Glutamatergic neuron (in vitro differentiated cells): ENCODE data around the gene GRB2. TPM values are rescaled to one million over a fixed set of nuclear protein-coding genes. Genes with fewer than 3 reads are reported as not detected.

Experiments used
- DNase-seq: peaks from one replicate; pipeline ENCODE4 v3.0.0; 2022
- H3K27ac Mint-ChIP-seq: one replicate; pipeline ENCODE4 v1.8.0; 2020; ENCODE audit warnings: mild to moderate bottlenecking, mixed read lengths, inconsistent platforms; ENCODE audit not compliant: unreplicated experiment
- H3K27me3 Mint-ChIP-seq: one replicate; pipeline ENCODE4 v1.8.0; 2020; ENCODE audit warnings: mild to moderate bottlenecking, moderate library complexity, mixed read lengths, inconsistent platforms; ENCODE audit not compliant: unreplicated experiment
- H3K36me3 Mint-ChIP-seq: one replicate; pipeline ENCODE4 v1.8.0; 2020; ENCODE audit warnings: mild to moderate bottlenecking, mixed read lengths, inconsistent platforms; ENCODE audit not compliant: unreplicated experiment
- H3K4me1 Mint-ChIP-seq: one replicate; pipeline ENCODE4 v1.8.0; 2020; ENCODE audit warnings: mild to moderate bottlenecking, low read depth, mixed read lengths, inconsistent platforms; ENCODE audit not compliant: unreplicated experiment
- H3K4me3 Mint-ChIP-seq: one replicate; pipeline ENCODE4 v1.8.0; 2020; ENCODE audit warnings: mild to moderate bottlenecking, mixed read lengths, inconsistent platforms; ENCODE audit not compliant: unreplicated experiment
- H3K9me3 Mint-ChIP-seq: one replicate; pipeline ENCODE4 v1.8.0; 2020; ENCODE audit warnings: mild to moderate bottlenecking, moderate library complexity, mixed read lengths, inconsistent platforms; ENCODE audit not compliant: unreplicated experiment
- CTCF ChIP-seq: fragments of 200-600 bp; sonication (generic); IDR thresholded peaks from one replicate; pipeline ENCODE4 v1.5.0; 2021; ENCODE audit not compliant: partially characterized antibody, unreplicated experiment
- total RNA-seq: library from RNA; stranded (reverse); fragmentation: NEBNext Ultra II Directional; extraction: Animal tissue kit (Norgen Biotek cat#: 25700); gene quantifications from one replicate; pipeline ENCODE4 v1.2.1, GENCODE V29; 2021; ENCODE audit not compliant: unreplicated experiment

GRB2 gene
- total RNA-seq, 1 donor from 2014 or later, result 148 TPM

DNA sequence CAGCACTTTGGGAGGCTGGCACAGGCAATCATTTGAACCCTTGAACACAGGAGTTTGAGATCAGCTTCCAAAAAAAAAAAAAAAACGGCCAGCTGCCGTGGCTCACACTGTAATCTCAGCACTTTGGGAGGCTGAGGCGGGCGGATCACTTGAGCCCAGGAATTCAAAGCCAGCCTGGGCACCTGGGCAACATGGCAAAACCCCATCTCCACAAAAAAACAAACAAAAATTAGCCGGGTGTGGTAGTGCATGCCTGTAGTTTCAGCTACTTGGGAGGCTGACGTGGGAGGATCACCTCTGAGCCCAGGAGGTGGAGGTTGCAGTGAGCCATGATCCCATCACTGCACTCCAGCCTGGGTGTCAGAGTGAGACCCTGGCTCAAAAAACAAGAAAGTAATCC lies 39.0 kb downstream of the GRB2 start:
- H3K4me3 Mint-ChIP-seq, result no peak overlapping the region
- no peak for TF ChIP-seq CTCF
- H3K4me1 Mint-ChIP-seq, result peaks cover 35% of the 10 kb centered on the region
- no peaks in the 10 kb centered on the region for H3K9me3 Mint-ChIP-seq
- peak overlapping the region; percentile 62 for H3K27ac Mint-ChIP-seq
- no peaks in the 10 kb centered on the region for H3K36me3 Mint-ChIP-seq
- H3K27me3 Mint-ChIP-seq, result peaks cover 2% of the 10 kb centered on the region
- no peak for DNase-seq

DNA sequence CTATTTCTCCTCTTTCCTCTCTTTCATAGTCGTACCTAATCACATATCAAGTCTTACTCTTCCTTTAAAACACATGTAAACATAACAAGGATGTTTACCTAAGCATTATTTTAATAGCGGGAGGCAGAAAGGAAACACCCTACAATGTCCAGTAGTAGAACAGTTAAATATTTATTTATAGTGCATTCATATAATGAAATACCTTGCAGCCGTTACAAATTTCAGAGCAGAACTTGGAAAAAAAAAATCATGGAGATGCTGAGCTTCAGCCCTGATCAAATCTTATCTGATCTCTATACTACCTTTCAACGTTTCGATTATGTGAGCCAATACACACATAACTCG lies 39.6 kb downstream of the GRB2 start:
- Mint-ChIP-seq H3K36me3 (no peaks in the 10 kb centered on the region), H3K4me3 (peak overlapping the region; percentile 13), H3K4me1 (peaks cover 32% of the 10 kb centered on the region), H3K9me3 (no peaks in the 10 kb centered on the region), H3K27me3 (peaks cover 2% of the 10 kb centered on the region), H3K27ac (peak overlapping the region; percentile 63)
- TF ChIP-seq CTCF, result no peak
- DNase-seq, result no peak

GRCh38 chr17:75365009-75365930 lies 40.2 kb downstream of the GRB2 start:
- TF ChIP-seq CTCF, result no peak
- H3K4me3 Mint-ChIP-seq, result peak overlapping the region; percentile 13
- peaks cover 2% of the 10 kb centered on the region for H3K27me3 Mint-ChIP-seq
- H3K27ac Mint-ChIP-seq, result peak overlapping the region; percentile 86
- H3K36me3 Mint-ChIP-seq, result no peaks in the 10 kb centered on the region
- DNase-seq, result peak; percentile 43
- H3K9me3 Mint-ChIP-seq, result no peaks in the 10 kb centered on the region
- peaks cover 29% of the 10 kb centered on the region for H3K4me1 Mint-ChIP-seq

GRCh38 chr17:75364078-75364477 lies 41.4 kb downstream of the GRB2 start:
- no peaks in the 10 kb centered on the region for H3K36me3 Mint-ChIP-seq
- H3K4me3 Mint-ChIP-seq, result no peak overlapping the region
- TF ChIP-seq CTCF, result no peak
- H3K27ac Mint-ChIP-seq, result no peak overlapping the region
- peaks cover 24% of the 10 kb centered on the region for H3K4me1 Mint-ChIP-seq
- DNase-seq, result no peak
- no peaks in the 10 kb centered on the region for H3K9me3 Mint-ChIP-seq
- peaks cover 2% of the 10 kb centered on the region for H3K27me3 Mint-ChIP-seq

GRCh38 chr17:75361996-75362395 lies 43.5 kb downstream of the GRB2 start:
- no peak overlapping the region for H3K27ac Mint-ChIP-seq
- H3K4me3 Mint-ChIP-seq, result no peak overlapping the region
- H3K4me1 Mint-ChIP-seq, result peaks cover 24% of the 10 kb centered on the region
- H3K36me3 Mint-ChIP-seq, result no peaks in the 10 kb centered on the region
- no peaks in the 10 kb centered on the region for H3K9me3 Mint-ChIP-seq
- no peak for TF ChIP-seq CTCF
- no peak for DNase-seq
- H3K27me3 Mint-ChIP-seq, result peaks cover 2% of the 10 kb centered on the region
